B cell (primary cell): Measurements from ENCODE around the gene DMXL2. TPM values are rescaled to one million over a fixed set of nuclear protein-coding genes. Genes with fewer than 3 reads are reported as not detected.

Experiments
- ATAC-seq: fragments of 200-7000 bp; cut with Tn5 transposase; one replicate; pipeline ENCODE4 v1.10.0; 2021; ENCODE audit warnings: low read depth, mild to moderate bottlenecking, moderate number of reproducible peaks, moderate library complexity
- CTCF ChIA-PET: fragments of 350-600 bp; sonication (Branson Sonifier 250); formaldehyde crosslinking; loops from one replicate; lab custom pipeline; 2021; ENCODE audit warnings: antibody characterized with exemption, inconsistent platforms; lab: Charles Lee
- POLR2A ChIA-PET: fragments of 350-600 bp; sonication (Branson Sonifier 250); formaldehyde crosslinking; loops from one replicate; lab custom pipeline; 2021; ENCODE audit warnings: antibody characterized with exemption; lab: Charles Lee
- DNase-seq: peaks from one replicate; pipeline ENCODE4 v3.0.0; 2013
- H2AFZ ChIP-seq: 2 replicates; pipeline ENCODE4 v1.6.1; 2012; ENCODE audit warnings: mild to moderate bottlenecking, low read depth, low read length; ENCODE audit not compliant: insufficient read depth, poor library complexity, severe bottlenecking
- H3K27ac ChIP-seq, 2 donors: 1 replicate in 1 of 2; 2 replicates in 1 of 2; pipeline ENCODE4 v1.5.1; 2012 to 2013; ENCODE audit warnings: low read length in 2 of 2, mild to moderate bottlenecking in 2 of 2, moderate library complexity in 1 of 2
- H3K27me3 ChIP-seq, 4 experiments: fragments of 200-600 bp in 1 of 4; sonication (generic) in 1 of 4; replicated peaks in 1 of 4; 1 replicate in 2 of 4; 2 replicates in 2 of 4; pipeline versions ENCODE4 v1.6.1 to v1.7.0; 2013 to 2016; ENCODE audit warnings: low read length in 3 of 4, mild to moderate bottlenecking in 2 of 4, mixed read lengths in 1 of 4, moderate library complexity in 1 of 4; ENCODE audit not compliant: insufficient read depth in 4 of 4, control insufficient read depth in 3 of 4; ENCODE audit errors: control extremely low read depth in 1 of 4
- H3K36me3 ChIP-seq, 2 experiments: replicated peaks in 1 of 2; 1 replicate in 1 of 2; 2 replicates in 1 of 2; pipeline versions ENCODE4 v1.6.1 to v1.7.1; 2013; ENCODE audit warnings: low read length in 1 of 2; ENCODE audit not compliant: insufficient read depth in 2 of 2, control insufficient read depth in 1 of 2; ENCODE audit errors: control extremely low read depth in 1 of 2, extremely low read depth in 1 of 2
- H3K4me1 ChIP-seq, 2 donors: fragments of 200-600 bp in 1 of 2; sonication (generic) in 1 of 2; 1 replicate in 1 of 2; 2 replicates in 1 of 2; pipeline versions ENCODE4 v1.5.1 to v1.6.1; 2013 to 2017; ENCODE audit warnings: low read length in 2 of 2; ENCODE audit not compliant: control insufficient read depth in 2 of 2, insufficient read depth in 2 of 2
- H3K4me2 ChIP-seq: replicated peaks from 2 replicates; pipeline ENCODE3; 2012; ENCODE audit warnings: mild to moderate bottlenecking, low read depth, low read length; ENCODE audit not compliant: poor library complexity, severe bottlenecking
- H3K4me3 ChIP-seq, 5 experiments: fragments of 200-600 bp in 1 of 5; sonication (generic) in 1 of 5; 1 replicate in 3 of 5; 2 replicates in 2 of 5; pipeline versions ENCODE4 v1.5.1 to v1.7.0; 2011 to 2016; ENCODE audit warnings: low read length in 4 of 5, mild to moderate bottlenecking in 4 of 5, low read depth in 2 of 5, control low read depth in 1 of 5, moderate library complexity in 1 of 5; ENCODE audit not compliant: insufficient read depth in 1 of 5; ENCODE audit errors: control extremely low read depth in 1 of 5, extremely low read depth in 1 of 5
- H3K79me2 ChIP-seq: fragments of 200-600 bp; sonication (generic); one replicate; pipeline ENCODE4 v1.6.0; 2016; ENCODE audit warnings: low read length; ENCODE audit not compliant: control insufficient read depth, insufficient read depth
- H3K9ac ChIP-seq: fragments of 200-600 bp; sonication (generic); 2 replicates; pipeline ENCODE4 v1.6.1; 2017; ENCODE audit warnings: mild to moderate bottlenecking, low read length, moderate library complexity
- H3K9me3 ChIP-seq, 3 donors: one replicate each; pipeline versions ENCODE4 v1.6.1 to v1.7.1; 2013; ENCODE audit warnings: low read length in 2 of 3; ENCODE audit not compliant: control insufficient read depth in 2 of 3, insufficient read depth in 1 of 3; ENCODE audit errors: control extremely low read depth in 1 of 3
- H4K20me1 ChIP-seq: 2 replicates; pipeline ENCODE4 v1.6.0; 2012; ENCODE audit warnings: mild to moderate bottlenecking, low read length; ENCODE audit not compliant: insufficient read depth, control insufficient read depth, poor library complexity, severe bottlenecking
- H3K27ac Mint-ChIP-seq: one replicate; pipeline ENCODE4 v1.8.0; 2021; ENCODE audit warnings: mixed read lengths
- H3K27me3 Mint-ChIP-seq: one replicate; pipeline ENCODE4 v1.8.0; 2021; ENCODE audit warnings: mixed read lengths
- H3K4me1 Mint-ChIP-seq: one replicate; pipeline ENCODE4 v1.8.0; 2021; ENCODE audit warnings: mixed read lengths
- H3K4me3 Mint-ChIP-seq: one replicate; pipeline ENCODE4 v1.8.0; 2021; ENCODE audit warnings: mixed read lengths
- H3K9me3 Mint-ChIP-seq: one replicate; pipeline ENCODE4 v1.8.0; 2022; ENCODE audit warnings: mixed read lengths; ENCODE audit not compliant: insufficient read depth
- CTCF ChIP-seq: fragments of 200-600 bp; IDR thresholded peaks from one replicate; pipeline ENCODE4 v1.8.0; 2022; ENCODE audit warnings: antibody characterized with exemption, mild to moderate bottlenecking
- EZH2 ChIP-seq: IDR thresholded peaks from 2 replicates; pipeline ENCODE4 v1.6.1; 2012; ENCODE audit warnings: borderline replicate concordance, low read depth, mild to moderate bottlenecking, moderate library complexity, low read length; ENCODE audit not compliant: insufficient read depth, poor library complexity, severe bottlenecking
- WGBS: methylation state at CpG from one replicate; pipeline ENCODE4 v1.1.5; 2013; ENCODE audit warnings: missing lambda C conversion rate; ENCODE audit not compliant: insufficient coverage; 5-methylcytosine and 5-hydroxymethylcytosine counted together
- intact Hi-C: fragments of 100-400 bp; cut with micrococcal nuclease; formaldehyde crosslinking; loops from one replicate; pipeline ENCODE4 v1.10.0; 2022
- polyA plus RNA-seq: library from polyadenylated mRNA; depleted of rRNA; stranded (reverse); fragments of >200 nt; gene quantifications from 2 replicates; pipeline ENCODE4 v1.2.3, GENCODE V29; 2012
- total RNA-seq, 2 donors: library from RNA; stranded (reverse); fragments of 120-200 nt in 1 of 2; gene quantifications; 1 replicate in 1 of 2; 2 replicates in 1 of 2; pipeline versions ENCODE4 v1.2.3 to v1.2.4, GENCODE V29; 2013 to 2022

Gene DMXL2
- total and polyA plus RNA-seq, 2 donors (not counting 1 experiment from before 2014, with no cell fraction given), result 1.4 to 5.6 TPM

GRCh38 chr15:51668446-51668845 lies 45.9 kb upstream of the DMXL2 start:
- H3K4me1 ChIP-seq, result no peaks in the 10 kb centered on the region
- no peak overlapping the region for H2AFZ ChIP-seq
- no peak for ATAC-seq
- H3K4me3 ChIP-seq, result no peak overlapping the region
- H3K9me3 ChIP-seq, result no peaks in the 10 kb centered on the region
- H4K20me1 ChIP-seq, result no peaks in the 10 kb centered on the region
- WGBS, result 100% methylated on average over 3 of the region's 5 CpGs
- H3K4me2 ChIP-seq, result no peak overlapping the region
- Mint-ChIP-seq H3K27me3 (peaks cover 21% of the 10 kb centered on the region), H3K4me1 (no peaks in the 10 kb centered on the region), H3K9me3 (no peaks in the 10 kb centered on the region), H3K27ac (no peak overlapping the region), H3K4me3 (no peak overlapping the region)
- no peak for DNase-seq
- H3K36me3 ChIP-seq, result no peaks in the 10 kb centered on the region
- POLR2A ChIA-PET, result no interaction called here
- no peak overlapping the region for H3K9ac ChIP-seq
- intact Hi-C loops, result no loop called here
- no peaks in the 10 kb centered on the region for H3K79me2 ChIP-seq
- no peak overlapping the region for H3K27ac ChIP-seq
- TF ChIP-seq CTCF (no peak), EZH2 (no peak)
- CTCF ChIA-PET, result interaction anchor here (2.3 to 2.8 kb wide), 2 partner anchors 19 to 108 kb away, joined by 8 to 10 read pairs; no protein-coding TSS in a partner anchor
- peaks cover 0 to 3% (median 0%) of the 10 kb centered on the region in 4 experiments for H3K27me3 ChIP-seq

GRCh38 chr15:51667478-51667877 lies 44.9 kb upstream of the DMXL2 start:
- Histone ChIP-seq H4K20me1 (no peaks in the 10 kb centered on the region), H3K27ac (no peak overlapping the region), H3K36me3 (no peaks in the 10 kb centered on the region), H3K9me3 (no peaks in the 10 kb centered on the region), H2AFZ (no peak overlapping the region), H3K4me2 (no peak overlapping the region), H3K4me3 (no peak overlapping the region), H3K79me2 (no peaks in the 10 kb centered on the region), H3K4me1 (no peaks in the 10 kb centered on the region), H3K9ac (no peak overlapping the region), H3K27me3 (no peaks in the 10 kb centered on the region)
- no peaks in the 10 kb centered on the region for H3K9me3 Mint-ChIP-seq
- CTCF ChIA-PET, result interaction anchor here (2.8 kb wide), 1 partner anchor 109 kb away, joined by 10 read pairs; no protein-coding TSS in a partner anchor
- no peak for TF ChIP-seq EZH2
- TF ChIP-seq CTCF, result no peak
- no peak for ATAC-seq
- no peaks in the 10 kb centered on the region for H3K4me1 Mint-ChIP-seq
- POLR2A ChIA-PET, result no interaction called here
- no peak overlapping the region for H3K27ac Mint-ChIP-seq
- 69% methylated on average over 2 of the region's 6 CpGs for WGBS
- H3K27me3 Mint-ChIP-seq, result peaks cover 21% of the 10 kb centered on the region
- intact Hi-C loops, result no loop called here
- DNase-seq, result no peak
- no peak overlapping the region for H3K4me3 Mint-ChIP-seq
